ENCODE measurements around the gene CPNE4. TPM values are rescaled to one million over a fixed set of nuclear protein-coding genes. Genes with fewer than 3 reads are reported as not detected.
"Not testable (repeated sequence)": the region's sequence is repeated elsewhere in the genome, so short reads cannot be mapped to it uniquely, and the experiment has no call there.

The CPNE4 gene
- total RNA-seq, 2 experiments from 2014 or later, result not detected

DNA sequence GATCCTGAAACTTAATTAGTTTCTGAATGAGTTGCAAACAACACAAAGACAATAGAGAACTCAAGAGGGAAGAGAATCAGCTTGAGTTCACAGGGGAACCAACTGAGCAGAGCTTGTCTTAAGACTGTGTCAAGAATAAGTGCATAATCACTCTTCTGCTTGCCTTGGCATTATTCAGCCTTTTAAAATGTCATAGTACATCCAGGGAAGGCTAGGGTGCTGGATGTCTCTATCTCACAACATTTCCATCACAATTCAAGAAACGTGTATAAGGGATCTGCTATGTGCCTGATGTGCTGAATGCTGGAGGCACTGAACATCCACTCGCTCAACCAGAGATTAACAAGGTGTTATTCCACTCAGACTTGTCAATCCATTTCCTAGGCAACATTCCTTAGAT, 122.6 kb downstream of the CPNE4 start:
- no peak for DNase-seq
- Mint-ChIP-seq H3K4me3 (no peak overlapping the region), H3K4me1 (no peaks in the 10 kb centered on the region), H3K27me3 (no peaks in the 10 kb centered on the region), H3K9me3 (no peaks in the 10 kb centered on the region), H3K36me3 (ENCODE audit: low read depth) (no peaks in the 10 kb centered on the region), H3K27ac (no peak overlapping the region)
- POLR2A ChIA-PET, result no interaction called here
- CTCF ChIA-PET, result interaction anchor here (1.3 kb wide), 1 partner anchor 112 kb away, joined by 3 read pairs; no protein-coding TSS in a partner anchor

DNA sequence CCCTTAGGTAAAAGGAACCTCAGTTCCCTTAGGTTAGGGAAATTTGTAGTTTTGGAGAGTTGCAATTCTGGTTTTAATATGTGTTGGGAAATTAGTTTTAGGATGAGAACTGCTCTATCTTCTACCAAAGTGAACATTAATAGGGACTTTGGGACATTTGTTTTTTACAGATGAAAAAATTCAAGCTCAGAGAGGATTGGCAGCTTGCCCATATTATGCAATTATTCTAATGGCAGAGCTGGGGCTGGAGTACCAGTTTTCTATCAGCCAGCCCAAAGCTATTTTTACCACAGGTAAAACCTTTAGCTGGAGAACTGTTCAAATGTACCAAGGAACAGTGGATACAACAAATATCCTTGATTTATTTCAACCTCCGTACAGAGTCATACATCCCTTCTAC, 127.0 kb downstream of the CPNE4 start:
- CTCF ChIA-PET, result no interaction called here
- POLR2A ChIA-PET, result no interaction called here
- Mint-ChIP-seq H3K4me3 (no peak overlapping the region), H3K36me3 (ENCODE audit: low read depth) (no peaks in the 10 kb centered on the region), H3K27me3 (no peaks in the 10 kb centered on the region), H3K27ac (no peak overlapping the region), H3K9me3 (no peaks in the 10 kb centered on the region), H3K4me1 (no peaks in the 10 kb centered on the region)
- no peak for DNase-seq

DNA sequence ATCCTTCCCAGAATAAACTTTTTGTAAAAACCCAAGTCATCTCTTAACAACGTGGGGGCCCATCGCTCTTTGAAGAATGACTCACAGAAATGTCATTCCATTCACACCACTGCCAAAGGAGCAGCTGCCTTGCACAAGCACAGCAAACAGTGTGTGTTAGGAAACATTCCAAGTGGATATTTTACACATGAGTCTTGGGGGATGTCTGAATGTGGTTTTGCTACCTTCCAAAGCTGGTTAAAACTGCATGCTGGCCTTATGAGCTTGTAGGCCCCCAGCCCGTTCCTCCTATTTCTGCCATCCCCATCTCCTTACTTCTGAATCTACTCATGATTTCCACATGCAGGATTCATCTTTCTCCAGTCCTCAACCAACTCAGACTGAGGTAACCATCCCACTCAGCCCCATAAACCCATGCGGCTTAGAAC, 130.8 kb downstream of the CPNE4 start:
- H3K36me3 Mint-ChIP-seq (ENCODE audit: low read depth), result no peaks in the 10 kb centered on the region
- ChIA-PET CTCF (no interaction called here), POLR2A (interaction anchor here (0.6 kb wide), 1 partner anchor 102 kb away, joined by 3 read pairs; no protein-coding TSS in a partner anchor)
- H3K27me3 Mint-ChIP-seq, result no peaks in the 10 kb centered on the region
- no peaks in the 10 kb centered on the region for H3K4me1 Mint-ChIP-seq
- no peak for DNase-seq
- no peak overlapping the region for H3K4me3 Mint-ChIP-seq
- no peak overlapping the region for H3K27ac Mint-ChIP-seq
- H3K9me3 Mint-ChIP-seq, result no peaks in the 10 kb centered on the region

DNA sequence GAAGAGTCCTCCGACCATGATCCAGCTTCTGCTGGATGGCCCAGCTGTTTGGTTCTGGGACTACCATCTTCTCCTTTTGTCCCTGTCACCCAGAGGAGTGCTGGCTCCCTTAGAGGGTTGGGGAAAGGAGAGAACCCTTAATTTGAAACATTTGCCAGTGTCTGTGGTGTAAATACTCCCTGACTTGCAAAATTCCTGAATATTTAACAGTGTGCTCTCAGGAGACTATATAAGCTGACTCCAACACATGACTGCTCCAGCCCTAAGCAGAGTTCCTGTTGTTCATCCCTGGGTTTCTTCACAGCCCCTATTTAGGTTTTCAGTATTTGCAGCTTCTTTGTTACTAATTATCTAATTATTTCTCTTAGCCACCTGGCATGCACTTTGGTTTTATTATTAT, 133.1 kb downstream of the CPNE4 start:
- no peak overlapping the region for H3K4me3 Mint-ChIP-seq
- H3K27ac Mint-ChIP-seq, result no peak overlapping the region
- no peaks in the 10 kb centered on the region for H3K4me1 Mint-ChIP-seq
- H3K9me3 Mint-ChIP-seq, result no peaks in the 10 kb centered on the region
- ChIA-PET POLR2A (no interaction called here), CTCF (no interaction called here)
- DNase-seq, result no peak
- H3K36me3 Mint-ChIP-seq (ENCODE audit: low read depth), result no peaks in the 10 kb centered on the region
- no peaks in the 10 kb centered on the region for H3K27me3 Mint-ChIP-seq

DNA sequence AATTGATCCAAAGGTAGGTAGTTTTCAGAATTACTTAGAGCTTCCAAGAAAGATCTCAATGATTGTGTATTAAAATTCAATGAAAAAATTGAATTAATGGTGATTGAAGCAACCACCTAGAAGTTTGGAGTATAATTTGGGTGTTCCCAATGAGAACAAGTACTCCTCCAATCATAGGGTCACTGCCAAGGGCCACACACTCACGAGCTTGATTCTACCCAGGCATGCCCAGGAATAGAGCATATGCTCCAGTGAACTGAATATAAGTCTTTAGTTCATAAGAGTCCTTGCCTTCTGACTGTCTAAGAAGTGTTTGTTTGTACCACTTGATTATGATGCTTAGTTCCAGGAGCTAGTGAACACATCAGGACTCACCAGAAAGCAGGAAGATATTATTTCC, 133.9 kb downstream of the CPNE4 start:
- H3K27me3 Mint-ChIP-seq, result no peaks in the 10 kb centered on the region
- no peak overlapping the region for H3K27ac Mint-ChIP-seq
- H3K36me3 Mint-ChIP-seq (ENCODE audit: low read depth), result no peaks in the 10 kb centered on the region
- H3K4me1 Mint-ChIP-seq, result no peaks in the 10 kb centered on the region
- no peak for DNase-seq
- ChIA-PET CTCF (no interaction called here), POLR2A (no interaction called here)
- H3K4me3 Mint-ChIP-seq, result no peak overlapping the region
- H3K9me3 Mint-ChIP-seq, result no peaks in the 10 kb centered on the region

GRCh38 chr3:131899021-131899420, 135.8 kb downstream of the CPNE4 start:
- no peak for DNase-seq
- H3K9me3 Mint-ChIP-seq, result no peaks in the 10 kb centered on the region
- POLR2A ChIA-PET, result no interaction called here

GRCh38 chr3:131898346-131898745, 136.5 kb downstream of the CPNE4 start:
- ChIA-PET CTCF (no interaction called here), POLR2A (no interaction called here)
- DNase-seq, result no peak
- Mint-ChIP-seq H3K27ac (no peak overlapping the region), H3K4me1 (no peaks in the 10 kb centered on the region), H3K27me3 (no peaks in the 10 kb centered on the region), H3K36me3 (ENCODE audit: low read depth) (no peaks in the 10 kb centered on the region), H3K9me3 (no peaks in the 10 kb centered on the region), H3K4me3 (no peak overlapping the region)

More at GRCh38 chr3:131899021-131899420, 135.8 kb downstream of the CPNE4 start:
- Mint-ChIP-seq H3K27me3 (no peaks in the 10 kb centered on the region), H3K36me3 (ENCODE audit: low read depth) (no peaks in the 10 kb centered on the region), H3K4me3 (no peak overlapping the region), H3K4me1 (no peaks in the 10 kb centered on the region), H3K27ac (no peak overlapping the region)
- CTCF ChIA-PET, result no interaction called here

DNA sequence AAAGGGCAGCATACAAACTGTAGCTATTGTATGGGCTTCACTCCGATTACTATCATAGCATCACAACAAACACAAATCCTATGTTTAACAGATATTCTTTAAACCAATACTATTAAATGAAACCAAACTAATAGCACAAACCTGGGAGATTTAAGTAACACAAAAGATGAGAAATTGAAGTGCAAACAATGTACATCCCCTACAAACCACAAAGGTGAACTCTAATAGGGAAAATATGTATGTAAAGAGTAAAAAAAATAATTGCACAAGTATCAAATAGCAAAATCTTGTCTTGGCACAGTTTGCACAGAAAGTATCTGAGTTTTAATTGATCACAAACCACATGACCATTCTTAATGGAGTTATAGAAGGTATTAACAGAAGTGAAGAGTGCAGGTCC, 138.5 kb downstream of the CPNE4 start:
- Mint-ChIP-seq H3K36me3 (ENCODE audit: low read depth) (no peaks in the 10 kb centered on the region), H3K4me3 (no peak overlapping the region), H3K9me3 (no peaks in the 10 kb centered on the region), H3K27ac (no peak overlapping the region), H3K4me1 (no peaks in the 10 kb centered on the region), H3K27me3 (no peaks in the 10 kb centered on the region)
- DNase-seq, result no peak
- ChIA-PET CTCF (no interaction called here), POLR2A (no interaction called here)

DNA sequence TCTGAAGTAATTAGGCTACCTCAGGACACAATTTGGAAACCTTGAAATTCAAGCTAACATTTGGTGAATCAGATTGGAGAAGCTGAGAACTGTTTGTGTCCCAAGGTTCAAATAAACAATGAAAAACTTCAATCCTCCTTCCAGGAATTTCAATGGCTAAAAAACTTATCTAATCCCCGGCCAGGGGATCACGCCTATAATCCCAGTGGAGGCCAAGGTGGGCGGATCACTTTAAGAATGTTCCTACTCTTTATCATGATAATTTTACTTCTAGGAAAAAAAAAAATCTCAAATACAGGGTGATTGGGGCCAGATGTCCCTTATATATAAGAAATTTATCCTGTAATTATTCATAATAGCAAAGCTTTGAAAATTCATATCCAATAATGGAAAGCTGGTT, 139.0 kb downstream of the CPNE4 start:
- Mint-ChIP-seq H3K27ac (no peak overlapping the region), H3K4me3 (no peak overlapping the region), H3K9me3 (no peaks in the 10 kb centered on the region), H3K27me3 (no peaks in the 10 kb centered on the region), H3K4me1 (no peaks in the 10 kb centered on the region), H3K36me3 (ENCODE audit: low read depth) (no peaks in the 10 kb centered on the region)
- ChIA-PET POLR2A (no interaction called here), CTCF (no interaction called here)
- no peak for DNase-seq

DNA sequence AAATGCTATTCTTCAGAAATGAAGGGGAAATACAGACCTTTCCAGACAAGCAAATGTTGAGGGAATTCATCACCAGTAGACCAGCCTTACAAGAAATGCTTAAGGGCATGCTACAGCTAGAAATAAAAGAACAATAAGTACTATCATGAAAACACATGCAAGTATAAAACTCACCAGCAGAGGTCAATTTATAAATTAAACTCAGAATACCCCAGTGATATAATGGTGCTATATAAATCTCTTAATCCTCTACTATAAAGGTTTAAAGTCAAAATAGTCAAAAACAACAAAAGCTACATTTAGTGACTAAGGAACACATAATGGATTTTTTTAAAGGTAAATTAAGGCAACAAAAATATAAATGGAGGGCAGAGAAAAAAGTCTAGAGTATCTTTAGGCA, 142.5 kb downstream of the CPNE4 start:
- POLR2A ChIA-PET, result no interaction called here
- Mint-ChIP-seq H3K9me3 (no peaks in the 10 kb centered on the region), H3K27ac (no peak overlapping the region), H3K4me1 (no peaks in the 10 kb centered on the region), H3K27me3 (no peaks in the 10 kb centered on the region), H3K36me3 (ENCODE audit: low read depth) (no peaks in the 10 kb centered on the region), H3K4me3 (no peak overlapping the region)
- CTCF ChIA-PET, result no interaction called here
- no peak for DNase-seq

GRCh38 chr3:131885871-131886270, 148.9 kb downstream of the CPNE4 start:
- DNase-seq; CTCF ChIA-PET; H3K27ac Mint-ChIP-seq; H3K36me3 Mint-ChIP-seq (ENCODE audit: low read depth); POLR2A ChIA-PET; H3K4me3 Mint-ChIP-seq; H3K9me3 Mint-ChIP-seq; H3K4me1 Mint-ChIP-seq; H3K27me3 Mint-ChIP-seq: not testable (repeated sequence)

- H3K4me1 Mint-ChIP-seq, result no peaks in the 10 kb centered on the region
- H3K36me3 Mint-ChIP-seq (ENCODE audit: low read depth), result no peaks in the 10 kb centered on the region
- ChIA-PET POLR2A (no interaction called here), CTCF (no interaction called here)
- H3K27me3 Mint-ChIP-seq, result no peaks in the 10 kb centered on the region
- no peak for DNase-seq
- H3K27ac Mint-ChIP-seq, result no peak overlapping the region
- H3K9me3 Mint-ChIP-seq, result no peaks in the 10 kb centered on the region
- no peak overlapping the region for H3K4me3 Mint-ChIP-seq
Measured at GRCh38 chr3:131883711-131884407, 151.0 kb downstream of the CPNE4 start.

GRCh38 chr3:131883086-131883485, 151.7 kb downstream of the CPNE4 start:
- Mint-ChIP-seq H3K27ac (no peak overlapping the region), H3K4me3 (no peak overlapping the region), H3K27me3 (no peaks in the 10 kb centered on the region), H3K9me3 (no peaks in the 10 kb centered on the region), H3K36me3 (ENCODE audit: low read depth) (no peaks in the 10 kb centered on the region), H3K4me1 (no peaks in the 10 kb centered on the region)
- POLR2A ChIA-PET, result no interaction called here
- DNase-seq, result no peak
- CTCF ChIA-PET, result no interaction called here

DNA sequence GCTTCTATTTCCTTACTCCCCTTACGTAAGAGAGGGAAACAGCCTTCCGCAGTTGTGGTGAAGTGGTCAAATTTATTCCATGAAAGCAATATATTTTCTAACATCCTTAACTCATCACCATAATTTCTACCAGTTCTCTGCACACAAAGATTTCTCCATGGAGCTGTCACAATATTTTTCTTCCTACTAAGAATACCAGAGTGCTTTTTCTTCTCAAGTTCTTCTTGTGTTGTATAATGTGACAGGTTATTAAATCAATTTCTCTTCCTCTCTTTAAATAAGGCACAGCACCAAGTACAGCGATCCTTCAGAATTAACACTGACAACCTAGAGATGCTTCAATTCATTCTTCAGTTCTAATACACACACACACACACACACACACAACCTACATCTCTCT, 153.0 kb downstream of the CPNE4 start:
- no peak overlapping the region for H3K4me3 Mint-ChIP-seq

More for the DNA sequence above, 153.0 kb downstream of the CPNE4 start:
- no peaks in the 10 kb centered on the region for H3K9me3 Mint-ChIP-seq
- ChIA-PET CTCF (no interaction called here), POLR2A (no interaction called here)
- DNase-seq, result no peak
- H3K36me3 Mint-ChIP-seq (ENCODE audit: low read depth), result no peaks in the 10 kb centered on the region
- H3K27ac Mint-ChIP-seq, result no peak overlapping the region
- no peaks in the 10 kb centered on the region for H3K4me1 Mint-ChIP-seq
- H3K27me3 Mint-ChIP-seq, result no peaks in the 10 kb centered on the region
